GM21825 (cell line): ENCODE results near the gene REXO1.

Source experiments
- ATAC-seq: cut with Tn5 transposase; IDR thresholded peaks from one replicate; pipeline ENCODE4 v1.9.1; 2021; ENCODE audit warnings: mild to moderate bottlenecking, moderate library complexity; ENCODE audit not compliant: unreplicated experiment

Gene REXO1

DNA sequence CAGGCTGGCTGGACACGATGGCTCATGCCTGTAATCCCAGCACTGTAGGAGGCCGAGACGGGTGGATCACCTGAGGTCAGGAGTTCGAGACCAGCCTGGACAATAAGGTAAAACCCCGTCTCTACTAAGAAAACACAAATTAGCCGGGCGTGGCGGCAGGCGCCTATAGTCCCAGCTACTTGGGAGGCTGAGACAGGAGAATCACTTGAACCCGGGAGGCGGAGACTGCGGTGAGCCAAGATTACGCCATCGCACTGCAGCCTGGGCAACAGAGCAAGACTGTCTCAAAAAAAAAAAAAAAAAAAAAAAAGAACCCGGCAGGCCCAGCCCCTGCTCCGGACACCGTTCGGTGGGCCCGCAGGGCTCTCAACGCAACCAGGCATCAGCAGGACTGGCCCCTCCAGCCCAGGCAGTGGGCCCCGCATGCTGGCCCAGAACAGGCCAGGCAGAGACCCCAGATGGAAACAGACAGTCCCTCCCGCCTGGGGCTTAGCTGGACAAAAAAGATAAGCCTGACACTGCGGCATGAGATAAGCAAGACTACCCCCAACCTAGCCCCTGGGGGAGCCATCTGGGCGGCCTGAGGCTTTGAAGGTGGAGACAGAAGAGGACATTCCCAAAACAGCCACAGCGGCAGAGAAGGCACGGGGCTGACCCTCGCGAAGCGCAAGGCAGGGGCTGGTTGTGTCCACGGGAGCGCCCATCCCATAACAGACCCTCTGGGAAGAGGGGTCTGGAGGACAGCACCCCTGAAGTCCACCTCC lies 11.6 kb downstream of the REXO1 start:
- no peak for ATAC-seq

DNA sequence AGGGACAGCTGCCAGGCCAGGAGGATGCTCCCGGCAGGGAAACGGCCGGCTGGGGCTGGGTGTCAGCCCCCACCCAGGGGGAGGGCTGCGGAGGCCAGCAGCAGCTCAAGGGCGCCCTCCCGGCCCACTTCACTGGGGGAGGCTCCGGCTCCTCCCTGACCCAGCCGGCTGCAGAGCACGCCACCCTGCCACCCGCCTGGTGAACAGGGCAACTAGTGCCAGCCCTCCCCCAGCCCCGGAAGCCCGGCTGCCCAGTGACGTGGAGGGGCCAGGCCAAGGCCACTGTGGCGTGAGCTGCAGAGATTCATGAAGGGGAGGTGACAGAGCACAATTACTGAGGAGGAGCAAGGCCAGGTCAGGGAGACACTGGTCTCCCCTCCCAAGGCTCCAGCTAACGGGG lies 14.7 kb downstream of the REXO1 start:
- no peak for ATAC-seq

DNA sequence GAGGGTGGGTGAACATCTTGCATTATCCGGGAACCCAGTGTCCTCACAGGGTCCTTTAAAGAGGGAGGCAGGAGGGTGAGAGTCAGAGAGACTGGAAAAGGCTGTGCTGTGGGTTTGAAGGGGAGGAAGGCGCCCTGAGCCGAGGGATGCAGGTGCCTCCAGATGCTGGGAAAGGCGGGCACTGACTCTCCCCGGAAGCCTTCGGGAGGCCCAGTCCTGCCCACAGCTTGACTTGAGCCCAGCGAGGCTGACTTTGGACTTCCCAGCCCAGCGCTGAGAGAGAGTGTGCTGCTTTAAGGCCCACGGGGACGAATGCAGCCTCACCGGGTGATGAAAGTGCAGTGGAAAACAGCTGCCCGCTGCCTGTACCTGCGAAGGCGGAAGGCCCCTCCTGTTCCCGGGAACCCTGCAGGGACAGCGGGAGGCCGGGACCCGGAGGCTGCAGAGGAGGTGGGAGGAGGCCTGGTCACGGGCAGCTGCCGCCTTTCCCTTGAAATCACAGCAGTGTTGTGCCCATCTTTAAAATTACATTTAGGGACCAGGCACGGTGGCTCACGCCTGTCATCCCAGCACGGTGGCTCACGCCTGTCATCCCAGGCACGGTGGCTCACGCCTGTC lies 16.1 kb downstream of the REXO1 start:
- no peak for ATAC-seq

DNA sequence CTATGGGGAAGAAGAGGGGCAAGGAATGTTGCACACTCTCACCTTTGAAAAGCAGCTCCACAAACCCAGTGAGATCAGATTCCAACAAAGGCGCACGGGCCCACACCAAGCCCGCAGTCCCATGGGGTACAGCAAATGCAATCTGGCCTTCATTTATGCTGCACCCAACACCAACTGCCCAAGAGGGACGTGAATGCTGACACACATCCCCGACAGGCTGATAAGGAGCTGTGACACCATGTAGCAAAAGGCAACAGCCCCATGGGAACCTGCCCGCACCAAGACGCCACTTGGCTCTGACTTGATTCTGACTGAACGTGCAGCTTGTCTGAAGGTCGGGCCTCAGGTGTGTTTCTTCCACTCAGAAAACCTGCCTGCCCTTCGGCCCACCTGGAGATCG lies 17.3 kb downstream of the REXO1 start:
- ATAC-seq: no peak

DNA sequence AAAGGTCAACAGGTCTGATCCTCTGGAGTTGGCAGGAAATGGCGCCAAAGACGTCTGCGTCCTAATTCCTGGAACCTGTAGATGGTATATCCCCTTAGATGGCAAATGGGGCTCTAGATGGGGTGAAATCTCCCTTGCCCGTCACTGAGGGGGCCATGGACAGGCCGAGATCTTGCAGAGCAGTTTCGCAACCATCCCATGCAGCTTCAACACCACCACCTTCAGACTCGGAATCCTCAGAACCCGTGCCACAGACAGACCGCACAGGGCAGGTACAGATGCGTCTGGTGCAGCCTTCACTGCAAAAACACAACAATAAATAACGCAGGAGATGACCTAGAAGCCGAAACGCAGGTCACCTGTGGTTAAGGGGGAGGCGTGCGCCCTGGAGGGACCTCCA lies 17.7 kb downstream of the REXO1 start:
- ATAC-seq: no peak

DNA sequence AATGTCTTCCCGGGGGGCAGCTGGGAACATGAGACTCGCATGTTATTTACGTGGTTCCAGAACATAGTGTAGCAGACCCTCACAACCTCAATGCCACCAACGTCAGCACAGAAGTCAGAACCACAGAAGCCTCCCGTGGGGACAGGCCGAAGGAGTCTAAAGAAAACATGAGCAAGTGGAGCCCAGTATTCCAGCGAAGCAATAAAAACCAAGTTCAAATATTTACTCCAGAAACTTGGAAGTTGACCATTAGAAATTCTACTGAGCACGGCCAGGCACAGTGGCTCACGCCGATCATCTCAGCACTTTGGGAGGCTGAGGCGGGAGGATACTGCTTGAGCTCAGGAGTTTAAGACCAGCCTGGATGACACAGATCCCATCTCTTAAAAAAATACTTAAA lies 18.3 kb downstream of the REXO1 start:
- ATAC-seq: no peak

DNA sequence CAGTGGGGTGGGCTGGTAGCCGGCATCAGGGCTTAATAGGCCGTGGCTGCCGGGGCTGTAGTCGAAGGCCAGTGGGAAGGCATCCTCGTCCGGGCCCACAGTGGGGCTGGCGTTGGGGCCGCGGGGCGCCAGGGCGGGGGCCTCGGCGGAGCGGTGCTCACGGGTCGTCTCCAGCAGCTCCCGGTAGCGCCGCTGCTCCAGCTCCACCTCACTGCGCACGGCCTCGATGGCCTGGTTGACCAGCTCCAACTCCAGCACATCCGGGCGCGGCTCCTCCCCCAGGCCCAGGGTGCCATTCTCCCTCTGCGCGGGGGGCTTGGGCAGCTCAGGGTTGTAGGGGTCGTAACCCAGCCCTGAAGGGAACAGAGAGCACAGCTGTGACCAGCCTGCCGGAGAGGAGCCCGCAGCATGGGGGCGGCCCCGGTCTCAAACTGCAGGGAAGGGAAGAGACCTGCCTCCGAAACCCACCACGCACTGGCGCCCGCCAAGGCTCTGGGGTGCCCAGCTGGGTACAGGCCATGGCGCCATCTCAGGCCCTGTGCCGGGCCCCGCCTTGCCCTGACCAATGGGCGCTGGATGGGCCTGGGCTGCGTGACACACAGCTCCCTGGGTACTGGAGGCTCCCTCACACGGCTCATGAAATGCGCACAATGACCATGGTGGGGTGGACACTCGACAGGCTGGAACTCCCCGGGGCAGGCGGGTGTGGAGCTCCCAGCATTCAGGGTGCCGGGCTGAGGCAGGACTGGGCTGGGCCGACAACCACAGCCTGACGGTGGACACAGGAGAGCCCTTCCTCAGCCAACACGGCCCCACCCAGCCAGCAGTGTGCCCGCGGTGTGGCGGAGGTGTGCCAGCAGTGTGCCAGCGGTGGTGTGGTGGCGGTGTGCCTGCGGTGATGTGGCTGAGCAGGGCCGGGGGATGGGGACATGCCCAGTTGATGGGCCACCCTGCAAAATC lies 19.7 kb downstream of the REXO1 start:
- no peak for ATAC-seq

DNA sequence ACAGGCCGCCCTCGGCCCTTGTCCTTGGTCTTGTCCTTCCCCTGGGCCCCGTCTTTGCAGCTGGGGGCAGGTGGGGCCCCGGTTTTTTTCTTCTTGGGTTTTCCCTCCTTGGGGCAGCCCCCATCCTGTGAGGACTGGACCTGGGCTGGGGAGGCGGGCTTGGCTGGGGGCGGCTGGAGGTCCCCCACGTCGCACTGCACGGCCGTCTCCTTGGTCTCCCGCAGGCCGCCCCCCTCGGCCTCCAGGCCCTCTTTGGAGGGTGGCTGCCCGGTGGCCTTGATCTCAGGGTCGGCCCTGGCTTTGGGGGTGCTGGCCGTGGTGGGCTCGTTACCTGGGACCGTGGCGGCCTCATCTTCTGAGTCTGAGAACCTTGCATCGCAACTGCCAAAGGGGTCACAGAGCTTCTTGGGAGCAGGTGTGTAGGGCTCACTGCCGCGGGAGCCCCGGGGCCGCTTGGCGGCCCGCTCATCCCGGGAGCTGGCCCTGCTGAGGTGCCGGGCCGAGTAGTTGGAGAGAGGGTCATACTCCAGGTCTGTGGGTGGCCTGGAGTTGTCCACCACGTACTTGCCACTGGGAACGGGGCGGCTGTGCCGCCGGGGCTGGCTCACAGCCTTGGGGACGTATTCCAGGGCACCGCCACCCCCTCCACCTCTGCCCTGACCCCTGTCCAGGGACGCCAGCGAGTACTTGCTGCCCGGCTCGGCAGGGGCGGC lies 20.6 kb downstream of the REXO1 start:
- ATAC-seq: no peak

DNA sequence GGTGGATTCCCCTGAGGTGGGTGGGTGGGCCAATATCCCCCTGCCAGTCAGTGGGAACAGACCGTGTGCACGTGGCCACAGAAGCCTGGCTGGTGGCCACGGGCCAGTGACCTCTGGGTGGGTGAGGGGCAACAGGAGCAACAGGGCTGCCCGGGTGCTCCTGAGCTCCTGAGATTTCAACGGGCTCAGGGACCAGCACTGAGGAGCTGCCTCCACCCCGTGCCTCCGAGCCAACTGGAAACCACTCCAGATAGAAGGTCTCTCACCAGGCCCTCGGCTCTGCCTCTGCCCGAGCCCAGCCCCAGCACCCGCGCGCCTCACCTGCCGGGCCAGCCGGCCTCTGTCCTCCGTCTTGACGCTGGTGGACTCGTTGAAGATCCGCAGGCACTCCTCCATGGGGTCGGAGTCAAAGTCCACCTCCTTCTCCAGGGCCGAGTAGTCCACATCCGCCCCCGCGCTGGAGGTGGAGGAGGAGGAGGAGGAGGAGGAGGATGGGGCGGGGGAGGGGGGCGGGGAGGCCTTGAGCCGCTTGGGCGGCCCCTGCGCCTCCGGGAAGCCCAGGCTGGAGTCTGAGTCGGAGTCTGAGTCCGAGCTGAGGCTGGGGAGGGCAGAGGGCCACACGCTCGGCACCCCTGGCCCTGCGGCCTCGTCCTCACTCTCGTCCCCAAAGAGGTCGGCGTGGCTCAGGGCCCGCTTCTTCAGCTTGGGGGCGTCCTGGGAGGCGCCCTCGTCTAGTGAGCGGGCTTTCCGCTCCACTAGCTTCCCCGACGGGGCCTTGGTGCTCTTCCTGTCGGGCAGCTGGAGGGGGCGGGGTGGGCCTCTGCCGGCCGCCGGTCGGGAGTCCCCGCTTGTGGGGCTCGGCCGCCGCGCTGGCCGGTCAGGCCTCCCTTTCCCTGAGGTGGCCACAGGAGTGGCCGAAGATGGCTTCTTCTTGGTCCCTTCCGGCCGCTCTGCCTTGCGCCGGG lies 21.4 kb downstream of the REXO1 start:
- ATAC-seq: no peak

DNA sequence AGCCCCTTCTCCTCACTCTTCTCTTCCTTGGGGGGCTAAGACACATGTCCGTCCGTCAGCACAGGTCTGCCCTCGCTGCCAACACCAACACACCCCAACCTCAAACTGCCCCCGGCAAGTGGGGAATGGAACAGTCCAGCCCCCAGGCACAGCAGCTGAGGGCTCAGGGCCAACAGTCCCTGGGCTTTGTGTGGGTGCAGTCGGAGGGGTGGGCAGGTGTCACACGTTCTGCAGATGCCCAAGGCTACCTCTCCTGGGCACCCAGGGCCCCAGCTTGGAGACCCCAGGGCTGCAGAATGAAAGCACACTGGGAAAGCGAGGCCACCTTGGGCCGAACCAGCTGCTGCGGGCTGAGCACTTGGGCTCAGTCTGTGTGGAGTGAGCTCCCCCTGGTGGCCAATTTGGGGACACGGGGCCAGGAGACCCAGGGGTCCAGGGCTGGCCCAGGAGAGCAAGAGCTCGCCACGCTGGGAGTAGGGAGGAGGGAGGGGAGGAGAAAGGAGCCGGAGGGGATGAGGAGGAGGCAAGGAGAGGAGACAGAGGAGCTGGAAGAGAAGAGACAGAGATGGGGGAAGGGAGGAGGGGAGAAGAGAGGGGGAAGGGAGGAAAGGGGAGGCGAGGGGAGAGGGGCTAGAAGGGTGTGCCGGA lies 22.2 kb downstream of the REXO1 start:
- ATAC-seq: no peak

DNA sequence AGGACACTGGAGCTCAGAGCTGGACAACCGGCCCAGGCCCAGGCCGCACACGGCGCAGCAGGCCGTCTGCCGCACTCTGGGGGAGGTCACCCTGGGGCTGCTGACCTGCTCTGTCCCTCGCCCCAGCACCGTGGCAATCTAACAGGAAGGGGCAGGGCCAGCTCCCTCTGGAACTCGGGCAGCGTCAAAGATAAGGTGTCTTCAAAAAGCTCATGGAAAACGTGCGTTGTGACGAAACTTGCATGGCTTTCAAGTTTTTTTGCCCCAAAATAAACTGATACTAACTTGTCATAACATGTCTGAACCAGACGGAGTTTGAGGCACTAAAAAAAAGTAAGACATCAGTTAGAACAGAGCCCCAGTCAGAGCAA lies 24.0 kb downstream of the REXO1 start:
- no peak for ATAC-seq

DNA sequence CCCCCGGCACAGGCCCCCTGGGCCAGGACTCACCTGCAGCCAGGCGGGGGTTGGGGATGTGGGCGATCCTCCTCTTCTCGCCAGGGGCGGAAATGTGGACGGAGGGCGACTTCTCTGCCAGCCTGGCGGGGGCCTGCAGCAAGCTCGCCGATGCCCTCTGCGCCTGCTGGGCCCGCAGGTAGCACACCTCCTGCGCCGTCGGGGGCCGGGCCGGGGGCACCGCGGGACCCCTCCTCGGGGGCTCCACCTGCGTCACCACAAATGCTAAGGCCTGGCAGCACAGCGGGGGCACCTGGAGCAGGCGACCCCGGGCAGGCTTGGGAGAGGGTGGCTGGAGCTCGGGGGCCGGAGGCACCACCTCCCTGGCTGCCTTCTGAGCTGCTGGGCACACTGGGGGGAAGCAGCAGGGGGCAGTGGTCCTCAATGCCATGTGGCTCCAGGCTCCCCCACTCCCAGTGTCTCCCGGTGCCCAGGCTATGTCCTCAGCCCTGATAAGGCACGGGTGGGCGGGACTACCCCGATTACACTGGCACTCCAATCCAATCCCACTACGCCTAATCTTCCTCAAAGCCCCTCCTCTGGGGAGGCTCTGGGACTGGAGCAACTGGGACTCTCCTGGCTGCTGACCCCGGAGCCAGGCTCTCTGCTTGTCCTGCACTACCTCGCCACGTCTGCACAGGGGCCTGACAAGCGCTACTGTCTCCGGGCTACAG lies 24.6 kb downstream of the REXO1 start:
- no peak for ATAC-seq

DNA sequence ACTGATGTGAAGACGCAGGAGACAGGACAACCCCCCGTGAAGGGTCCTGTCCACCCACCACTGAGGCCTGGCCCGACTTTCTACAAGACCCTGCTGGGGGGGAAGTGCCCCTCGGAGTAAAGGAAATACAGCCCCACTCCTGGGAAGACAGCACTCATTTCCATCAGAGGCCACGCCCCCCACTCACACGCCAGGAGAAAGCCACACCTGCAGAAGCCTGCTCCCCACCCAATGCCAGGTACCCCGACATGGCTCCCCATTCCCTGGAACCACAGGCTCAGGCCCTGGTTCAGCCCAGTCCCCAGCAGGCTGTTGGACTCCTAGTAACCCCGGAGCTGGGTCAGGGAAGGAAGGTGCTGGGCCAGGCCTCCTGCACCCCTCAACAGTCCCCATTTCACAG lies 25.3 kb downstream of the REXO1 start:
- no peak for ATAC-seq

DNA sequence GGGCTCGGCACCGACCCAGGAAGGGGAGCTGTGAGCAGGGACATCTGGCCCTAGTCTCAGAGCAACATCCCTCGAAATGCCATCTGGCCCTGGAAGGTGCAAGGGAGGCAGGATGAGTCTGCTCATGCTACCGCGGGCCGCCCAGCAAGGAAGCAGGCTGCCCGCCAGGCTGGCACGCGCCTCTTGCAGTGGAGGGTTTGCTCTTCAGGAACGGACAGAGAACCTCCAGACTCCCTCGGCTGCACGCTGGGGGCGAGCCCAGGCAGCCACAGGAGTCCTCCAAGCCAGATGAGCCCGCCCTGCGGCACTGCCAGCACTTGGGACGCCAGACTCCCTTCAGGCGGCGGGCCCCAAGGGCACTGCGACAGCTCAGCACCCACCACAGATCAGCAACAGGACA lies 26.1 kb downstream of the REXO1 start:
- ATAC-seq: no peak

DNA sequence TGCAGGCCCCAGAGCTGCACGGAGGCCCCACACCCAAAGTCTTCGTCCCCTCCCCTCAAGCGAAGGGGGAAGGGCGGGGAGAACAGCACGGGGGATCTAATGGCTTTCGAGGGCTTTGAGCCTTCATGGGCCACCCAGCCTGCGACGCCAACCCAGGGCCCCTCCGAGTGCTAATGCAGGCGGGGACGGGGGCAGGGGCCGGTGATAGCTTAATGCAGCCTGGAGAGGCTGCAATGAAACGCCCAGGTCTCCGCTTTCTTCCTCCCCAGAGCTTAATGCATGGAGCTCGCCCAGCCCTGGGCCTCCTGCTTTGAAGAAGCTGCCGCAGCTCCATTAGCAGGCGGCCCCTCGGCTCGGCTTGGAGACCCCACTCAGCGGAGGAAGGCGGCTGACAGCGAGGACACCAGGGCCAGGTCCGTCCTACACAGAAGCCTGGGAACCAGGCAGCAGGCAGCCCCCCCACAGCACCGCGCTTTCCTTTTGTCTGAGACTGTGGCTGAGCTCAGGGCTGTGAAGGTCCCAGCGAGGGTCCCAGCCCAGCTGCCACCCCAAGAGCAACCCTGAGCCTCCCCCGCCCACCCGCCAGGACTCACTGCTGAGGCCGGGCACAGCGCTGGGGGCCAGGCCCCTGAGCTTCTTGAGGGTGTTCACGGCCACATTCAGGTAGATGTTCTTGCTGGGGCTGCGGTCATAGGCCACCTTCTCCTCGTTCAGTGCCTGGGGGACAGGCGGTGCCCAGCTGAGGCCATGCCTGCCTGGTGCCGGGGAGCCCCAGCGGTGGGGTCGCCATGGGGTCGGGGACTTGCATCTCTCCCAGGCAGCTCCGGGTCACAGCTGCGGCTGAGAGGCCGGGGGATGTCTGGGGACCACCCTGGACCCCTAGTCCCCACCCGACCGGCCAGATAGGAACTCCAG lies 28.7 kb downstream of the REXO1 start:
- no peak for ATAC-seq

DNA sequence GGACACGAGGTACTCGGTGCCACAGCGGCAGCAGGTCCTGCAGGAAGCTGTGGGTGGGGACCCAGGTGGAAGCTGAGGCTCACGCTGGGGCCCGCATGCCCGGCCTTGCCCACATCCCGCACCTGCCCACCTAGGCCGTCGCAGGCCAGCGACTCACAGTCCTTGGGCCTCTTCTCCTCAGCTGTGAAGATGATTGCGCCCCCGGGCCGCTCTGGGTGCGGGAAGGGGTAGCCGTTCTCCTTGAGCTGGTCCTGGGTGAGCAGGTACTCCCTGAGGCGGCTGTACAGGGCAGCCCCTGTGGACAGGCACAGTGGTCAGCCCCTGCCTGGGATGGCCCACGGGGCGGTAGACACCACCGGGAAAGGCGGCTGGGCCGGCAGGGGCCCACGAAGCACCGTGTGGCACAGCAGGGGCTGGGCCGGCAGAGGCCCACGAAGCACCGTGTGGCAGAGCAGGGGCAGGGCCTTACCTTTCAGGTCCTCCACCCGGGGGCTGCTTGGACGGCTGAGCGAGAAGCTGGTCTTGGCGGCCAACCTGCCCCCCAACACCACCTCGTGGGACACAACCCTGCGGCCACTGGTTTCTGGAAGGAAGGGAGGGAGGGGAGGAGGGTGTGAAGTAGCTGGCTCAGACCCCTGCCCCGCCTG lies 29.6 kb downstream of the REXO1 start:
- ATAC-seq: no peak

DNA sequence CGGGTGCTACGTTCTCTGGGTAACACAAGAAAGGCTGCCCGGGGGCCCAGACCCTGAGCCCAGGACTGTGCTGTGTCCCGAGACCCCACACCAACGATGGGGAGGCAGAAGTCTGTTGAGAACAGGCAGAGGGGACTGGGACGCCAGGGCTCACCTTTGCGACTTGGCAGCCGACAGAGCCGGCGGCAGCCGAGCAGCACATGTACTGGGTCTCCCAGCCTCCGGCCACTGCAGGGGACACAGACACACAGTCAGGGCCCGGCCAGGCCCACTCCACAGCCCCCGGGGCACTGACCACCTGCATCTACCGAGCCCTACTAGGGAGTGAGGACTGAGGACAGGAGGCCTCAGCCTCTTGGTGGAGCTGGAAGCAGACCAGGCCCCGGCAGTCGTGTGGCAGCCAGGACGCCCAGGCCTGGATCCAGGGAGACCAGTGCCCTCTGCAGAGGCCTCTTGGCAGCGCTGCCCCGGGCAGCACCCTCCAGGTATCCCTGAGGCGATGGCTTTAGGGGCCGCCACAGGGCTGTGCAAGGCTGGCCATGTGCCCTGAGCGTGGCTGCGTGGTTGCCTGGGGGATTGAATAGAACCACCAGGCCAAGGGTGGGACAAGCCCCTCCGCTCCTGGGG lies 30.6 kb downstream of the REXO1 start:
- no peak for ATAC-seq
